SKM-1 (cell line): ENCODE results near the gene BLZF1.
"Not testable (repeated sequence)": the region's sequence is repeated elsewhere in the genome, so short reads cannot be mapped to it uniquely, and the experiment has no call there.

Experiments
- DNase-seq: peaks from one replicate; lab custom pipeline; 2025; ENCODE audit not compliant: unreplicated experiment; lab: John Stamatoyannopoulos, UW

The BLZF1 gene, protein sequence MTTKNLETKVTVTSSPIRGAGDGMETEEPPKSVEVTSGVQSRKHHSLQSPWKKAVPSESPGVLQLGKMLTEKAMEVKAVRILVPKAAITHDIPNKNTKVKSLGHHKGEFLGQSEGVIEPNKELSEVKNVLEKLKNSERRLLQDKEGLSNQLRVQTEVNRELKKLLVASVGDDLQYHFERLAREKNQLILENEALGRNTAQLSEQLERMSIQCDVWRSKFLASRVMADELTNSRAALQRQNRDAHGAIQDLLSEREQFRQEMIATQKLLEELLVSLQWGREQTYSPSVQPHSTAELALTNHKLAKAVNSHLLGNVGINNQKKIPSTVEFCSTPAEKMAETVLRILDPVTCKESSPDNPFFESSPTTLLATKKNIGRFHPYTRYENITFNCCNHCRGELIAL

DNA sequence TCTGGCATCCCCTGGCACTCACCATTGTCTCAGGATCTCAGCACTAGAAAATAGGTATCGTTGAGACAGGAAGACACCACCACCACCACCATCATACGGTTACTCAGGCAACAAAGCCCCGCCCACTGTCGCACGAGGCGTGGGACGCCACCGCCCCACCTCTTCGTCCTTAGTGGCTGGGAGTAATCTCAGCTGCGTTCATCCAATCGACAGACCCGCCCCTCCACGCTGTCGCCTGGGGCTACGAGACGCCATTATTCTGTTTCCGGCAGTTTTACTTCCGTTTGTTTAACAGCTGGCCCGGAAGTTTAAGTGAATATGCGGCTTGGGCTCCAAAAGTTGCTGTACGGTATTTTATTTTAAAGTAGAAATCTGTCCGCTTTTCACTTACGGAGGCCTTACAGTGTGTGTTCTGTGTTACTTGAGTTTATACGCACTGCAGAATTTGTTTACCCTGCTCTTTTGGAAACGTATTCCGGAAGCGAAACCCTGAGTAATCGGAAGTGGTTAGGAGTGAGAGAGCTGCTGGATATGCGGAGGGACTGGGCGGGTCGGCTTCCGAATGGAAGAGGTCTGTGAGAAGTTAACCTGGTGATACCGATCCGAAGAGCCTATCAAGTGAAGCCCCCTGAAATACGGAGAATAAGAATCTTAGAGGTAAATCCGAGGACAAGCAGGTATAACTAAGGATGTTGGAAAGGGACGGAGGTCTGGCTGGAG lies at the start of gene BLZF1, which contains the start of gene NME7:
BLZF1 (plus strand) TSS at position 510 of the 720 bp plus-strand sequence. CDS start 1,328 bp downstream, outside the sequence.
NME7 (minus strand) TSS at position 112 of the 720 bp plus-strand sequence; CDS start at position 25, 87 bp downstream.
- peak; percentile 99 for DNase-seq

DNA sequence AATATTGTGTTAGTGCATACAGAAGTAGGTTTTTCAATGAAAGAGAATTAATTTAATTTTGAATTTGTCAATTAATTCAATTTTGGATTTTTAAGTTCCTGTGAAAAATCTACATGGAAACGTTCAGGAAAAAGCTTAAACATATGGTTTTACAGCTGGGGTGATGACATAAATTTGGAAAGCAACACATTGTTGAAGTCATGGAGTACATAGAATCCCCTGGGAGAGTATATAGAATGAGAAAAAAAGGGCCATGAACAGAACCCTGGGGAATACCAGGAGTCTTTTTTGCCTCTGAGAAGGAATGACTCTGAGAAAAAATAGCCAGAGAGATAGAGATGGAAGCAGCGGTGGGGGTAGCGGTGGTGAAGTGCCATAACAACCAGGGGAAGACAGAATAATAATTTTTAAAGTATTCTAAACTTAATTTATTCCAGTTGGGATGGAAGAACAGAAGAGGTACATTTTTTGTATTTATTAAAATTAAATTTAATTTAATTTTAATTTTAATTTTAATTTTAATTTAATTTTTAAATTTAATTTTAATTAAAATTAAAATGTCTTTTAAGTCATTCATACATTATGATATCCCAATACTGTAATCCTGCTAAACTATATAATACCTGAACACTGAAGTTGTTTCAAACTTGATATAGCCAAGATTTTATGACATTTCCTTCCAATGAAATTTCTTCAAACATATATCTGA lies 49.3 kb upstream of the BLZF1 start:
- DNase-seq: no peak

DNA sequence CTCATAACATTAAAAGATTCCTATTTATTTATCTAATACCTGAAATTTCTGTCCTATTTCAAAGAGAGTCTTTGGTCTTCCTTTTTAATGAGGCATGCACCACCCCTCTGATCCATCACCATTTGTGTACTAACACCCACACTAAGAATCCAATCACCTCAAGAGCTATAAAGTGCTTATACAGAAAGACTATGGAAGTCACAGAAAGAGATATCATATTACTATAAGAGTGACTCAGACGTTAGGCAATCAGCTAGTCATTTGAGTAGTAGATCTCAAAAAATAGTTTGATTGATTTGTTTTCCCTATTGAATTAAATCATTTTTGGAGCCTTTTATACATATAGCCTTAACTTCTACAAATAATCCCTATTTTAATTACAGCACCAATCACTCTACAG lies 46.5 kb upstream of the BLZF1 start:
- no peak for DNase-seq

DNA sequence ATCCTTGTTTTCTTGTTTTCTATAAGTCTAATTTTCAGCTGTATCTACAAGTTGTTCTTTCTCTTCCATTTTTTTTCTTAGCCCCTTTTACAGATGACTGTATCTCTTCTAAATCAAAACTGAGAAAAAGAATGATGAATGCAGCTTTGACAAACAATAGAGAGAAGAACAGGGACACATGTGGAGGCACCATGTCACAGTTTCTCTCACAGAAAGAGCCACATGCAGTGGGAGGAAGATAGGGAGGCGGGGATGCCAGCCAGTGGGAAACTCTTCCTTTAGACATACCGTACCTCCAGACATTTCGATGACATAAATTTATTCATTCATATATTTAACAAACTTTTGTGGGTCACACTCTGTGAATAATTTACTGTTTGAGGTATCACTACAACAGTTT lies 45.9 kb upstream of the BLZF1 start:
- no peak for DNase-seq

DNA sequence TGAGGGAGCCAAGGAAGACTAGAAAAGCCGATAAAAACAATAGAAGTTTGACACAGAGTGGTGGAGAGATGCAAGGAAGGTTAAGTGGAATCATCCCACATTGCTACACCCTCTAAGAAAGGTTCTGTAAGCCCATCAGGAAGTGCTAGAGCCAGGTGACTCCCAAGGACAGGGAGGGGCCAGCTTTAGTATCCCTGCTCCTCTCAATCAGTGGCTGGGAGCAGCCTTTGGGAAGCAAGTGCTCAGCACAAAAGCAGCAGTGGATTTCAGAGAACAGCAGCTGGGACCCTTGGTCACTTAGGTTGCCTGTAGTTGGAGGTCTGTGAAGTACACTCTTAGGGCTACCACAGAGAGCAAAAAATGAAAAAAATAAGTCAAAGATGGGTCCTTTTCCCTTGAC lies 42.9 kb upstream of the BLZF1 start:
- no peak for DNase-seq

DNA sequence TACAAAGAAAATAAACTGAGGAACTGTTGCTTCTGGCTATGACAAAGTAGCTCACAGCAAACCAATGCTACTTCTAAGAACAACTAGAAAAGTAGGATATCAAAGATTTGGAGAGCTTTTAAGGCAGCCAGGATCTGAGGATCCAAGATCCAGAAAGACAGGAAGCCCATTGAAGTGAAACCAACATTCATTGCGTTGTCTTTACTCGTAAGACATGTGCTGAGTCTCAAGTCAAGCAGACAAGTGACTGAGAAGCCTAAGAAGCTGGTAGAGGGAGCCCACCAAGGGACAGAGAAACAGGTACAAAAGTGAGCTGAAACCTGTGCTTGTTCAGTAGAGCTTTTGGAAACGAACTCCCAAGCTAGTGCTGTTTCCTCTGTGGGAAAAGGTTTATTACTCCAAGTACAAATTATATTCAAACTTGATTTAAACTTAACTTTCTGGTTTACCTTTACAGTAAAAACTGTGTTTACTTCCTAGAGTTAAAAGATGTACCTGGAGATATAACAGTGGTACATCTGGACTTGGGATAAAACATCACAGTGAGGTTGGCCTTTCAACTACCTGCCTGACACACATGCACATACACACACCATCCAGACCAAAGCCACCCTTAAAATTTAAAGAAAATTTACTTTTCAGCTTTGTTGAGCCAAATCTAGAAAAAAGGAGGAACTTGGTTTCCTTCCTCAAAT lies 41.6 kb upstream of the BLZF1 start:
- no peak for DNase-seq

DNA sequence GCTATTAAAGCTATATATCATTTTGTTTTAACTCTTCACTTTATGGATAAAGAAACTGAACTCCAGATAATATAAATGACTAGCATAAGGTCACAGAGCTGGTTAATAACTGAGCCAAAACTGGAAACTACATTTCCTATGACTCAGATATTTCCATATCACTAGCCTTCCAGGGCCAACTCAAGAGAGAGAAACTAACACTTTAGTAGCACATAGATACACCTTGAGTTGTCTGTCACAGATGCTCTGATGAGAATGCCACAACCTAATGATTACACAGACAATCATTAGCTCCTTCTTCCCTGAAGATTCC lies 41.1 kb upstream of the BLZF1 start:
- no peak for DNase-seq

DNA sequence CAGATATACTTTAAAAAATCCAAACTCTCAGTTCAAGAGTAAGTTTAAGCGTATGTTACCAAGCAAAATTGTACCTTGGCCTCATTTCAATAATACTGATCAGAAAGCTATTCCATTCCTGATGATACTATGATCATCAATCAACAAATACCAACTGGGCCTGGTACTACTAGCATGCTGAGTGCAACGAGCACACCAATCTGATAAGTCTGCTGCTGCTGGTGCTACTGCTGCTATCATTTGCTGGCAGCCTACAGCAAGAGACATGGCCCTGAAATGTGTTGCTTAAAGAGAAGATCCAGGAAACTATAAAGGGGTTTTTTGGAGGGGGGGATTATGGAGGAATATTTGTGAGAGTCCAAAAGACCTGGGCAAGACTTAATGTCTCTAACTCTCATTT lies 40.1 kb upstream of the BLZF1 start:
- DNase-seq: no peak

DNA sequence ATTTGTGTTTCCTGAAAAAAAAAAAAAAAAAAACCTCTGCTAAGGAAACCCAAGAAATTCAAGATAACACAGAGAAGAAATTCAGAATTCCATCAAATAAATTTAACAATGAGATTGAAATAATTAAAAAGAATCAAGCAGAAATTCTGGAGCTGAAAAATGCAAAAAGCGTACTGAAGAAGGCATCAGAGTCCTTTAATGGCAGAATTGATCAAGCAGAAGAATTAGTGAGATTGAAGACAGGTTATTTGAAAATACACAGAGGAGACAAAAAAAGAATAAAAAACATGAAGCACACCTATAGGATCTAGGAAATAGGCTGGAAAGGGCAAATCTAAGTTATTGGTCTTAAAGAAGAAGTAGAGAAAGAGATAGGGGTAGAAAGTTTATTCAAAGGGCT lies 38.6 kb upstream of the BLZF1 start:
- DNase-seq: no peak

DNA sequence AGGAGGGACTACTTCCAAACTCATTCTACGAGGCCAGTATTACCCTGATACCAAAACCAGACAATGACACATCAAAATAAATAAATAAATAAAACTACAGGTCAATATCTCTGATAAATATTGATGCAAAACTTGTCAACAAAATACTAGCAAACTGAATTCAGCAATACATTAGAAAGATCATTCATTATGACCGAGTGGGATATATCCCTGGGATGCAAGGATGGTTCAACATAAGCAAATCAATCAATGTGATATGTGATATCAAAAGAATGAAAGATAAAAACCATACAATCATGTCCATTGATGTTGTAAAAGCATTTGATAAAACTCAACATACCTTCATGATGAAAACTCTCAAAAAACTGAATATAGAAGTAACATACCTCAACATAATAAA lies 37.1 kb upstream of the BLZF1 start:
- no peak for DNase-seq

DNA sequence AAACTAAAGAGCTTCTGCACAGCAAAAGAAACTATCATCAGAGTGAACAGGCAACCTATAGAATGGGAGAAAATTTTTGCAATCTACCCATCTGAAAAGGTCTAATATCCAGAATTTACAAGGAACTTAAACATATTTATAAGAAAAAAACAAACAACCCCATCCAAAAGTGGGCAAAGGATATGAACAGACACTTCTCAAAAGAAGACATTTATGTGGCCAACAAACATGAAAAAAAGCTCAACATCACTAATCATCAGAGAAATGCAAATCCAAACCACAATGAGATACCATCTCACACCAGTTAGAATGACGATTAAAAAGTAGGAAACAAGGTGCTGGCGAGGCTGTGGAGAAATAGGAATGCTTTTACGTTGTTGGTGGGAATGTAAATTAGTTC lies 33.3 kb upstream of the BLZF1 start:
- DNase-seq: not testable (repeated sequence)

DNA sequence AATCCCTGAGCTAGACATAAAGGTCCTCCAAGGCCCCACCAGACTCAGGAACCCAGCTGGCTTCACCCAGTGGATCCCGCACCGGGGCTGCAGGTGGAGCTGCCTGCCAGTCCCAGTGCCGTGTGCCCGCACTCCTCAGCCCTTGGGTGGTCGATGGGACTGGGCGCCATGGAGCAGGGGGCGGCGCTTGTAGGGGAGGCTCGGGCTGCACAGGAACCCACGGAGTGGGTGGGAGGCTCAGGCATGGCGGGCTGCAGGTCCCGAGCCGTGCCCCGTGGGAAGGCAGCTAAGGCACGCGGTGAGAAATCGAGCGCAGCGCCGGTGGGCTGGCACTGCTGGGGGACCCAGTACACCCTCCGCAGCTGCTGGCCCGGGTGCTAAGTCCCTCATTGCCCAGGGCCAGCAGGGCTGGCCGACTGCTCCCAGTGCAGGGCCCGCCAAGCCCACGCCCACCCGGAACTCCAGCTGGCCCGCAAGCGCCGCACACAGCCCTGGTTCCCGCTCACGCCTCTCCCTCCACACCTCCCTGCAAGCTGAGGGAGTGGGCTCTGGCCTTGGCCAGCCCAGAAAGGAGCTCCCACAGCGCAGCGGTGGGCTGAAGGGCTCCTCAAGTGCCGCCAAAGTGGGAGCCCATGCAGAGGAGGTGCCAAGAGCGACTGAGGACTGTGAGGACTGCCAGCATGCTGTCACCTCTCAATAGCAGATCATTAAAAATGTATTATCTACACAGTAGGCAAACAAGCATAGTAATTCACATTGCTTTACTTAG lies 30.9 kb upstream of the BLZF1 start:
- not testable (repeated sequence) for DNase-seq

DNA sequence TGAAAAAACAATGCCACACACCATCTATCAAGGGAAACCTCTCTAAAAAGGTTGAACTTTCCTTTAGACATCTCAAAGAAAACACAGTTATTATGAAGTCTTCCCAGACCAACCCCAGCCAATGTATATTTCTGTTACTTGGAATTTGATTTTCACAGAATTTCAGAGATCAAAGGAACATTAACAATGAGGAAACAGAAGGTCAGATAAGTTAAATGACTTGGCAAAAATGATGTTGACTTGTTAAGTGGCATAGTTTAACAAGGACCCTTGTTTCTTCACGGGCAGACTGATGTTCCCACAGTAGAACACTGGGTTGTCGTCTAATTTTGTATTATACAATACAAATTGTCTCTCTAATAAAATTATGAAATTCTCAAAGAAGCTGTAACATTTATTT lies 29.4 kb upstream of the BLZF1 start:
- no peak for DNase-seq

DNA sequence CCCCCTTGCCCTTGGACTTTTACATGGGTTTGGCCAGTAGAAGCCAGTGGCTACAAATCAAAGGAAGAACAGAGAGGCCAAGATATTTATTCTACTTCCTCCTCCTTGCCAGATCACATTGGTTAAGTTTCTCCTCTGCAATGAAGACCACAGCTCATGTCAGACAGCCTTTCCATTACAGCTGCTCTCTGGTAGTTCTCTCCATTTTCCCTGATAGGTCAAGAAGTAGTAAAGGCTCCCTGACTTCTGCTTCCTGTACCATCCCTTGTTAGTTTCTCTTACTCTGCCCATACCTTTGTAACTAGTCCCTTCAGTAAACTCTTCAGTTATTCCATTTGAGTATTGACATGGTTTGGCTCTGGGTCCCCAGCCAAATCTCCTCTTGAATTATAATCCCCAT lies 28.2 kb upstream of the BLZF1 start:
- no peak for DNase-seq

DNA sequence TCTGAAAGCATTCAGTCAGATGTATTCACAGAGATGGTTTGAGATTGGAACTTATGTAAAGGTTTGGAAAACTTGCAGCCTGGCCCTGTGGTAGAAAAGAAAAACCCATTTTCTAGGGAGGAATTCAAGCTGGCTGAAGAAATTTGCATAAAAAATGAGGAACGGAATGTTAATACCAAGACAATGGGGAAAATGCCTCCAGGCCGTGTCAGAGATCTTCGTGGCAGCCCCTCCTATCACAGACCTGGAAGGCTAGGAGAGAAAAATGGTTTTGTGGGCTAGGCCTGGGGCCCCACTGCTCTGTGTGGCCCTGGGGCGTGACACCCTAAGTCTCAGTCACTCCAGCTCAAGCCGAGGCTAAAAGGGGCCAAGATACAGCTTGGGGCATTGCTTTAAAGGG lies 27.1 kb upstream of the BLZF1 start:
- DNase-seq: no peak

DNA sequence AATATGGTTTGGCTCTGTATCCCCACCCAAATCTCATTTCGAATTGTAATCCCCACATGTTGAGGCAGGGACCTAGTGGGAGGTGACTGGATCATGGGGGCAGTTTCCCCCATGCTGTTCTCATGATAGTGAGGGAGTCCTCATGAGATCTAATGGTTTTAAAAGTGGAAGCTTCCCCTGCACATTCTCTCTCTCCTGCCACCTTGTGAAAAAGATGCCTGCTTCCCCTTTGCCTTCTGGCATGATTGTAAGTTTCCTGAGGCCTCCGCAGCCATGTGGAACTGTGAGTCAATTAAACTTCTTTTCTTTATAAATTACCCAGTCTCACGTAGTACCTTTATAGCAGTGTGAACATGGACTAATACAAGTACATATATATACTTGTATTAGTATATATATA lies 25.9 kb upstream of the BLZF1 start:
- not testable (repeated sequence) for DNase-seq

DNA sequence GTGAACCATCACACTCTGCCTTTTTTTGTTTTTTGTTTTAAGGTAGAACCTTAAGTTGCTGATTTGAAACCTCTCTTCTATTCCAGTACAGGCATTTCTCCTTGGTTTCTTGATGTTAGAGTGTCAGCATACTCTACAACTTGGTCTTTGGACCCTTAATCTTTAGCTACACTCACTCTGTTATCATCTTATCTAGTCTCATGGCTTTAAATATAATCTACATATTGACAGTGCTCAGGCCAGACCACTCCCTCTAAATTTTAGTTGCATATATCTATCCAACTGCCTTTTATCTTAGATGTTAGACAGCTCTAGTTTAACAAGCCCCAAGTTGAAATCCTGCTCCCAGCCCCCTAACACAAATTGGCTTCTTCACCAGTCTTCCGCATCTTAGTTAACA lies 22.5 kb upstream of the BLZF1 start:
- no peak for DNase-seq

DNA sequence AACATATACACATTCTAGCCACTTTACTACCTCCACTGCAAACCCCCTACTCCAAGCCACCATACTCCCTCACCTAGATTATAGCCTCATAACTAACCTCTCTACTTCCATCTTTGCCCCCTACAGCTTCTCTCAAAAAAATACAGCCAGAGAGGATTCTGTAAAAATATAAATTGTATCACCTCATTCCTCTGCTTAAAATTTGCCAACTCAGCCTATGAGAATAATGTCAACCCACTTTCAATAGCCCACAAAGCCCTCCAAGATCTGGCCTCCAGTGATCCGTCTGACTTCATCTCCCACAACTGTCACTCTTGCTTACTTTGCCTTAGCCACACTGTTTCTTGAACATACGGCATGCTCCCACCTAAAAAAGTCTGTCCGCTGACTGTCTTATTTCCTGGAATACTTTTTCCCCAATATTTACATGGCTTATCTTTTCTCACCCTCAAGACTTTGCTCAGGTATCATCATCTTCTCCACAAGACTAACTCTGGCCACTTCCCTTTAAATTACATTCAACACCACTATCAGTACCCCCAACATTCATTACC lies 21.9 kb upstream of the BLZF1 start:
- DNase-seq: no peak

DNA sequence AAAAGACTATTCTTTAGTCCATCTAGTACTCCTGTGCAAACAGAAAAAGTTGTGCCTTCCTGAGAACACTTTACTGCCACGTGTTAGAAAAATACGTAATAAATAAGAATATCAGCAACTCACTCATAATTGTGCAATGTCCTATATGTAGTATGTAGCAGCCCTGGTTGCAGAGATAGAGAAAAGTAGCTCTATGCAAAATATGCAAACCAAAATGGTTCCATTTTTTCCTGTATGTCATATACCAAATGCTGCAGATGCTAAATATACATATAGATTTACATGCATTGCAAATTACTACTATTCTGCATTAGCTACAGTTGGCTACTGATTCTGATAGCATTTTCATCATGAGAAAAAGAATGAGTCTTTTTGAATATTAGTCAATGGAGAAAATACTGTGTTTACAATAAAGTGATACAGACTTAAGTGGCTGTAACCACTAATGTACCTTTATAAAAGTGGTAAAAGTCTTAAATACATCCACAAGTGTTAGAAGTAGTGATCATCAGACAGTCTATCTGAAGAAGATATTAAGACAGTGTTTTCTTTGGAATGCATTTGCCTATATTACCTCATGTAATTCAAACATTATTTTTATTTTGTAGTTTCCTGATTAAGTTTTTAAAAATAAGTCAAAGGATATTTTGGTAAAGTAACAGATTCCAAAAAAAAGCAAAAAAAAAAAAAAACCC lies 20.2 kb upstream of the BLZF1 start:
- DNase-seq: no peak
